HCT116 (cell line): Measurements from ENCODE around the gene YTHDC2.

ENCODE experiments used
- EGR1 ChIP-seq: IDR thresholded peaks from 2 replicates; pipeline ENCODE4 v1.6.1; 2012; ENCODE audit warnings: low read depth
- EZH2phosphoT487 ChIP-seq: fragments of 200-600 bp; IDR thresholded peaks from 2 replicates; pipeline ENCODE4 v1.6.1; 2018; ENCODE audit warnings: antibody characterized with exemption, borderline replicate concordance
- JUND ChIP-seq: IDR thresholded peaks from 2 replicates; pipeline ENCODE4 v1.6.1; 2012
- POLR2A ChIP-seq: IDR thresholded peaks from 2 replicates; pipeline ENCODE4 v1.7.0; 2011; ENCODE audit warnings: borderline replicate concordance; ENCODE audit not compliant: insufficient read depth, insufficient read length; ENCODE audit errors: extremely low read depth
- POLR2AphosphoS5 ChIP-seq: IDR thresholded peaks from 2 replicates; pipeline ENCODE4 v1.6.1; 2011; ENCODE audit warnings: mild to moderate bottlenecking, low read depth, low read length, moderate library complexity
- SP1 ChIP-seq: IDR thresholded peaks from 2 replicates; pipeline ENCODE4 v1.6.1; 2012; ENCODE audit warnings: low read depth
- ZFX ChIP-seq: fragments of 450-650 bp; IDR thresholded peaks from 2 replicates; pipeline ENCODE4 v1.6.1; 2017
- TF ChIP-seq, protein P1 (sequence below), 3 experiments: fragments of 200-600 bp in 1 of 3; sonication (generic) in 1 of 3; IDR thresholded peaks in 2 of 3; conservative IDR thresholded peaks in 1 of 3; 2 replicates each; pipeline ENCODE4 v1.5.1; 2012 to 2017; ENCODE audit warnings: low read depth in 2 of 3, low read length in 2 of 3, antibody characterized with exemption in 1 of 3, borderline replicate concordance in 1 of 3, control low read depth in 1 of 3, mild to moderate bottlenecking in 1 of 3, mixed read lengths in 1 of 3, mixed run types in 1 of 3, moderate library complexity in 1 of 3; ENCODE audit not compliant: insufficient read depth in 1 of 3
- TF ChIP-seq, protein P2 (sequence below): IDR thresholded peaks from 2 replicates; pipeline ENCODE4 v1.6.1; 2012
- TF ChIP-seq, protein P3 (sequence below): IDR thresholded peaks from 2 replicates; pipeline ENCODE4 v1.6.1; 2012
- TF ChIP-seq, protein P4 (sequence below): IDR thresholded peaks from 2 replicates; pipeline ENCODE4 v1.6.1; 2012; ENCODE audit warnings: low read depth

DNA sequence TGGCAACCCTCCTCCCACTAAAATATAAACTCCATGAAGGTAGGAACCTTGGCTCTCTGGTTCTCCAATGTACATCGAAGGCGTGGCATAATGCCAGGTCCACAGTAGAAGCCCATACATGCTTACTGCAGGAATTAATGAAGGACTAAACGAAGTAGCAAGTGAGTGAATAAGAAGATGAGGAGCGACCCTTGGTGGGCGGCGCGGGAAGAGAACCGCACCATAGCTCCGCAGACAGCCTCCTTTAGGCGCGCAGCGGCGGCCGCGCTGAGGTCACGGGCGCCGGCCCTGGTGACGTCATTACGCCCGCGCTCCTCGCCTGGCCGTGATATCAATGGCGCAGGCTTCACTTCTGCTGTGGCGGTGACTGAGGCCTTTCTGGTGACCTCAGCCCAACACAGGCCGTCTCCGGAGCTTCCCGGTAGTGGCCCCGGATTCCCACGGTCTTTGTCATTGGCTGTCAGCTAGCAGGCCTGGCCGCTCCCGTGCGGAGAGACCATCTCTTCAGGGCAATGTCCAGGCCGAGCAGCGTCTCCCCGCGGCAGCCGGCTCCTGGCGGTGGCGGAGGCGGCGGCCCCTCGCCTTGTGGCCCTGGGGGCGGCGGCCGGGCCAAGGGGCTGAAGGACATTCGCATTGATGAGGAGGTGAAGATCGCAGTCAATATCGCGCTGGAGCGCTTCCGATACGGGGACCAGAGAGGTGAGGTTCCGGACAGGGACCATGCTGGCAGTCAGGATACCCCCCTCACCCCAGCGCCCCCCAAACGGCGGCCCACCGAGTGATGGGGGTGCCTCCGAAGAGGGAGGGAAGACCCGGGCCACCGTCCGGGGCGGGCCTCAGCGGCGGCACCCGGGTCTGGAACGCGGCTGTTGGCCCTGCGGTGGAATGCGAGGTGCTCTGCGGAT lies at the start of gene YTHDC2:
- TF ChIP-seq, protein P1, sequence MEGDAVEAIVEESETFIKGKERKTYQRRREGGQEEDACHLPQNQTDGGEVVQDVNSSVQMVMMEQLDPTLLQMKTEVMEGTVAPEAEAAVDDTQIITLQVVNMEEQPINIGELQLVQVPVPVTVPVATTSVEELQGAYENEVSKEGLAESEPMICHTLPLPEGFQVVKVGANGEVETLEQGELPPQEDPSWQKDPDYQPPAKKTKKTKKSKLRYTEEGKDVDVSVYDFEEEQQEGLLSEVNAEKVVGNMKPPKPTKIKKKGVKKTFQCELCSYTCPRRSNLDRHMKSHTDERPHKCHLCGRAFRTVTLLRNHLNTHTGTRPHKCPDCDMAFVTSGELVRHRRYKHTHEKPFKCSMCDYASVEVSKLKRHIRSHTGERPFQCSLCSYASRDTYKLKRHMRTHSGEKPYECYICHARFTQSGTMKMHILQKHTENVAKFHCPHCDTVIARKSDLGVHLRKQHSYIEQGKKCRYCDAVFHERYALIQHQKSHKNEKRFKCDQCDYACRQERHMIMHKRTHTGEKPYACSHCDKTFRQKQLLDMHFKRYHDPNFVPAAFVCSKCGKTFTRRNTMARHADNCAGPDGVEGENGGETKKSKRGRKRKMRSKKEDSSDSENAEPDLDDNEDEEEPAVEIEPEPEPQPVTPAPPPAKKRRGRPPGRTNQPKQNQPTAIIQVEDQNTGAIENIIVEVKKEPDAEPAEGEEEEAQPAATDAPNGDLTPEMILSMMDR (IDR thresholded peaks at IDR 0.05 in 2 of 3, conservative IDR thresholded peaks at IDR 0.05 in 1 of 3; ENCODE audit: borderline replicate concordance in 1 of 3, insufficient read depth in 1 of 3, low read depth in 2 of 3, low read length in 2 of 3) = peak in 2 of 3 experiments; percentile 11 to 22; a peak in 2 of 6 replicates
- TF ChIP-seq, protein P2, sequence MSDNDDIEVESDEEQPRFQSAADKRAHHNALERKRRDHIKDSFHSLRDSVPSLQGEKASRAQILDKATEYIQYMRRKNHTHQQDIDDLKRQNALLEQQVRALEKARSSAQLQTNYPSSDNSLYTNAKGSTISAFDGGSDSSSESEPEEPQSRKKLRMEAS = peak; percentile 78
- TF ChIP-seq ZFX (peak; percentile 90), POLR2A (peak; percentile 87), EZH2phosphoT487 (no peak), POLR2AphosphoS5 (peak; percentile 98), EGR1 (peak; percentile 43; the same call in 1 of the 2 replicates), JUND (0 out of 2 replicates have a peak, but pooled peaks have one; percentile 50), SP1 (no peak)
- TF ChIP-seq, protein P3, sequence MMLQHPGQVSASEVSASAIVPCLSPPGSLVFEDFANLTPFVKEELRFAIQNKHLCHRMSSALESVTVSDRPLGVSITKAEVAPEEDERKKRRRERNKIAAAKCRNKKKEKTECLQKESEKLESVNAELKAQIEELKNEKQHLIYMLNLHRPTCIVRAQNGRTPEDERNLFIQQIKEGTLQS = no peak
- TF ChIP-seq, protein P4, sequence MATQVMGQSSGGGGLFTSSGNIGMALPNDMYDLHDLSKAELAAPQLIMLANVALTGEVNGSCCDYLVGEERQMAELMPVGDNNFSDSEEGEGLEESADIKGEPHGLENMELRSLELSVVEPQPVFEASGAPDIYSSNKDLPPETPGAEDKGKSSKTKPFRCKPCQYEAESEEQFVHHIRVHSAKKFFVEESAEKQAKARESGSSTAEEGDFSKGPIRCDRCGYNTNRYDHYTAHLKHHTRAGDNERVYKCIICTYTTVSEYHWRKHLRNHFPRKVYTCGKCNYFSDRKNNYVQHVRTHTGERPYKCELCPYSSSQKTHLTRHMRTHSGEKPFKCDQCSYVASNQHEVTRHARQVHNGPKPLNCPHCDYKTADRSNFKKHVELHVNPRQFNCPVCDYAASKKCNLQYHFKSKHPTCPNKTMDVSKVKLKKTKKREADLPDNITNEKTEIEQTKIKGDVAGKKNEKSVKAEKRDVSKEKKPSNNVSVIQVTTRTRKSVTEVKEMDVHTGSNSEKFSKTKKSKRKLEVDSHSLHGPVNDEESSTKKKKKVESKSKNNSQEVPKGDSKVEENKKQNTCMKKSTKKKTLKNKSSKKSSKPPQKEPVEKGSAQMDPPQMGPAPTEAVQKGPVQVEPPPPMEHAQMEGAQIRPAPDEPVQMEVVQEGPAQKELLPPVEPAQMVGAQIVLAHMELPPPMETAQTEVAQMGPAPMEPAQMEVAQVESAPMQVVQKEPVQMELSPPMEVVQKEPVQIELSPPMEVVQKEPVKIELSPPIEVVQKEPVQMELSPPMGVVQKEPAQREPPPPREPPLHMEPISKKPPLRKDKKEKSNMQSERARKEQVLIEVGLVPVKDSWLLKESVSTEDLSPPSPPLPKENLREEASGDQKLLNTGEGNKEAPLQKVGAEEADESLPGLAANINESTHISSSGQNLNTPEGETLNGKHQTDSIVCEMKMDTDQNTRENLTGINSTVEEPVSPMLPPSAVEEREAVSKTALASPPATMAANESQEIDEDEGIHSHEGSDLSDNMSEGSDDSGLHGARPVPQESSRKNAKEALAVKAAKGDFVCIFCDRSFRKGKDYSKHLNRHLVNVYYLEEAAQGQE = no peak
